RPMI7951 (cell line): ENCODE results near the gene GRAP2. TPM values are rescaled to one million over a fixed set of nuclear protein-coding genes. Genes with fewer than 3 reads are reported as not detected.
A peak's percentile ranks its signal among the peaks of the same experiment; 100 is the strongest.
"Not testable (repeated sequence)": the region's sequence is repeated elsewhere in the genome, so short reads cannot be mapped to it uniquely, and the experiment has no call there.

Source experiments
- DNase-seq: peaks from one replicate; pipeline ENCODE4 v3.0.0-alpha.2; 2012; ENCODE audit warnings: low read depth
- total RNA-seq: library from RNA; depleted of rRNA; stranded (reverse); fragments of >200 nt; shearing (Covaris generic); gene quantifications from 2 replicates; pipeline ENCODE4 v1.2.3, GENCODE V29; 2014

GRAP2 gene
- total RNA-seq, 1 experiment from 2014 or later = 0.84 TPM

DNA sequence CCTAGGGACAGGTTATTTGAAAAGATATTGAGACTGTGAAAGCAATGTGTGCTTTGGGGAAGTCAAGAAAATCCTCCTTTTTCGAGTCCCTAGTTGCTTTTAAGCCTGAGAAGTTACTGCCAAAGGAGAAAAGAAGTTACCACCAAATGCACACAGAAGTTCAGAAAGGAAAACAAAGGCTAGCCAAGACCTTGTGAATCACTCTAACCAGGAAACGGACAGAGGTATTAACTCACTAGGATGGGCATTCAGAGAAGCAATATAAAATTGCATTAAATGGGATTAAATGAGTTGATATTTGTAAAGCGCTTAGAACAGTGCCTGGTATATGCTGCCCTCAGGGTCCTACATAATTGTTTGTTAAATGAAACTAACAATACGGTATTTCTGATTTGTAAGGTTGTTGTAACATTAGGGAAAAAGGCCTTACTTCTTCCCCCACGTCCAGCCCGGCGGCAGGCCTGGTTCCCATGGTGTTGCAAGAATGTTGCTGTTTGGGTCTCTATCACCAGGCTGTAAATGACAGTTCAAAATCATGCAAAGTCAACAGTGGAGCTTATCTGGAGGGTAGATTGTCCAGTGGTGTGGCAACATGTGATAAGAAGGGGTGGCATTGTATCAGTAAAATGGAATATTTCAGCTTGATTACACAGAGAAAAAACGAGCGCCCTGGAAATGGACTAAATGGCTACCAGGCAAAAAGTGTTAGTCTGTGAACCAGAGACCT is 66.4 kb downstream of the GRAP2 start:
- DNase-seq = no peak

DNA sequence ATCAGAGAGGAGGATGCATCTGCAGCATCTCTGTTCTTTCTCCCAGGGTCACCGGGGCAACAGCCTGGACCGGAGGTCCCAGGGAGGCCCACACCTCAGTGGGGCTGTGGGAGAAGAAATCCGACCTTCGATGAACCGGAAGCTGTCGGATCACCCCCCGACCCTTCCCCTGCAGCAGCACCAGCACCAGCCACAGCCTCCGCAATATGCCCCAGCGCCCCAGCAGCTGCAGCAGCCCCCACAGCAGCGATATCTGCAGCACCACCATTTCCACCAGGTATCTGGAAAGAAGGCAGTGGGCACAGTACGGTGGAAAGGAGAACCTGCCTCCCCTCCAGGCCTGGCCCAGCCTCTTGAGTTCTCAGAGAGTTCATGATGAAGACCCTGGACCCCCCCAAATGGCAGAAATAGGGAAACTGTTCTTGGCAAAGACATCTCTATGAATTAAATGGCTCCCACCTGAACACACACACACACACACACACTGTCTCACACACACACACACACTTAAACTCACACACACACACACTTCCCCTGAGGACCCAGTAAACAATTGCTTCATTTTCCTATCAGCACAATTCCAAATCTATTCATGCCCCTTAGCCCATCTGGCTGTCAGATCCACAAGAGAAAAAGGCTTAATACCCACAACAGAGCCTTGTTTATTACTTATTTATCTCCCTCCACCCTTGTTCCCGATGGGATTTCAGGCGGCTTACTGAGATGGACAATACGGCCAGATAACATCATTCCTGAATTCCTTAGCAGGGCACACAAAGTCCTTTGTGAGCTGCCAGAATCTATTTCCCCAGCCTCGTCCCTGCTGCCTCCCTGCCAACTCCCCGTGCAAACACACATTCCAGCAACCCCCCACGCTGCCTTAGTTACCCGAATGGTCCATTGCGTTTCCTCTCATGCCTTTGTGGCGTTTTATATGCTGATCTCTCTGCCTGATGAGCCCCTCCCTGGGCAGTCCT is 67.4 kb downstream of the GRAP2 start:
- DNase-seq = no peak

DNA sequence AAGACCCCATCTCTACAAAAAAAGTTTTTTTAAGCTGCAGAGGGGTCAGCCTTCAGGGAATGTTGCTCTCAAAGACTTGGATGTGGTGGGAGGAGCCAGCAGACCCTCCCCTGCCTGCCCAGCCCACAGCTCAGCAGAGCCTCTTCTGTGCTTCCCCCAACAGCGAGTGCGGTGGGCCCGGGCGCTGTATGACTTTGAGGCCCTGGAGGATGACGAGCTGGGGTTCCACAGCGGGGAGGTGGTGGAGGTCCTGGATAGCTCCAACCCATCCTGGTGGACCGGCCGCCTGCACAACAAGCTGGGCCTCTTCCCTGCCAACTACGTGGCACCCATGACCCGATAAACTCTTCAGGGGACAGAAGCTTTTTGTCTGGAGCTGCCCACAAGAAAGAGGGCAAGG is 69.9 kb downstream of the GRAP2 start:
- no peak for DNase-seq

DNA sequence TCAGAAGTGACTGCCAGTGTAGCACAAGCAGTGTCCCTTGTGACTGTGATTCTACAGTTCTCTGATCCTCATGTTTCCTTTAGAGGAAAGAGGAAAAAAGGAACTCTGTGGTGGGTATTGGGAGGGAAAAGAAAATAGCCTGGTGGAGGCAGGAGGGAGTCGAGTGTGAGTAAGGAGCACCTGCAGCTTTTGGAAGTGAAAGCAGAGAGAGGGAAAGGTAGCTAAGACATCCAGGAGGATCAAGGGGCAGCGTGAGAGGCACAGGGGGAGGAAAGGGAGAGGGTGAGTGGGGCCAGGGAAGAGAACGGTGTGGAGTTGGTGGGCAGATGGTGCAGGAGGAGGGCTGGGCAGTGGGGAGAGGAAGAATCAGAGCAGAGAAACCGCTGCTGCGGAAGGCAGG is 71.8 kb downstream of the GRAP2 start:
- DNase-seq = no peak

DNA sequence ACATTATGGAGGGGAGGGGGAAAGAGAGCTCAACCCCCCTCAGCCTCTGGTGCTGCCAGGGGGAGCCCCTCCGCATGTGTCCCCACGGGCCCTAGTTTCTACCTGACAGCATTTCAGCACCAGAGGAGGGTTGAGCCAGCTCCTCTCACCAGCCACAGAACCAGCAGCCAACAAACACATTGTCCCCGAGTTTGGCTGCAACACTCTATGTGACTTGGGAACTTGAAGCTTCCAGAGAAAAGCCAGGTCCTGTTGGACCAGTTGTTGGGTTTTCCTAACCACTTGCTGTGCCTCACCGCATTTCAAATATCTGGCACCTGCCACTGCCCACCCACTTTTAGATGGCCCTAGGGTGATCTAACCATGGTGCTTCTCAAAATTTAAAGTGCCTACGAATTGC is 72.8 kb downstream of the GRAP2 start:
- no peak for DNase-seq

DNA sequence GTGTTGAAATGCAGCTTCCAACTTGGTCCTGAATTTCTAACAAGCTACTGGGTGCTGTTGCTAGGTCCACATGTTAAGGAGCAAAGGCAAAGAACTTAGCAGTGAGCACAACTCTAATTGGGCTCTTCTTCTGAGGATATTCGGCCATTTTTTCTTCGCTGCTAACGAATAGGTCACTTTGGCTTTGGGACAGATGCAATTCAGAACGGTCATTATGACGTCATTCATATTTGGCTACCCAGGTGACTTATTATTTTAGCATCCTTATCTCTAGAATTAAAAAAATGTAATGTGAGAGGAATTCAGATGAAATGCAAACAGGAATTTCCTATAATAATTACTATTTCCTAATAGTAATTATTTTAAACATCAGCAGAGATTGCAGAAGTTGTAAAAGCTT is 73.2 kb downstream of the GRAP2 start:
- DNase-seq = no peak

DNA sequence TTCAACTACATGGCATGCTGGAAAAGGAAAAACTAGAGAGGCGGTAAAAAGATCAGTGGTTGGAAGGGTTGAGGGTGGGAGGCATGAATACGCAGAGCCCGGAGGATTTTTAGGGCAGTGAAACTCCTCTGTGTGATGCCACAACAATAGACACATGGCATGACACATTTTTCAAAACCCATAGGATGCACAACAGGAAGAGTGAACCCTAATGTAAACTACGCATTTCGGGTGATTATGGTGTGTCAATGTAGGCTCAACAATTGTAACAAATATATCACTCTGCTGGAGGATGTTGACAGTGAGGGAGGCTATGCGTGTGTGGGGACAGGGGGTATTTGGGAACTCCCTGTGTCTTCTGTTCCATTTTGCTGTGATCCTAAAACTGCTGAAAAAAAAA is 78.2 kb downstream of the GRAP2 start:
- no peak for DNase-seq

DNA sequence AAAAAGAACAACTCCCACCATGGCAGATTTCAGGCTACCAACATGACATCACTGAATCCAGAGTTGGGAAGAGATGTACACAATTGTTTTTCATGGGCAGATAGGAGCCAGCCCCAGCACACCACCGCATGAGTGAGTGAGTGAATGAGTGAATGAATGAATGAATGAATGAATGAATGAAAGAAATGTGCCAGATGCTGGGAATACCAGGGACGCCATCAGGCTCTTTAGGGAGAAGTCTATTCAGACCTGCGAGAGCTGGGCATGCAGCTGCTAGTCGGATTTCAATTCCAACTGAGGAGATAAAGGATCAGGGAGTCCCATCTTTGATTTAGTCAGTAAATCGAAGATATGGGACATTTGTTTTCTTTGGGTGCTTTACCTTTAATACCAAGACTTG is 78.6 kb downstream of the GRAP2 start:
- DNase-seq = no peak

DNA sequence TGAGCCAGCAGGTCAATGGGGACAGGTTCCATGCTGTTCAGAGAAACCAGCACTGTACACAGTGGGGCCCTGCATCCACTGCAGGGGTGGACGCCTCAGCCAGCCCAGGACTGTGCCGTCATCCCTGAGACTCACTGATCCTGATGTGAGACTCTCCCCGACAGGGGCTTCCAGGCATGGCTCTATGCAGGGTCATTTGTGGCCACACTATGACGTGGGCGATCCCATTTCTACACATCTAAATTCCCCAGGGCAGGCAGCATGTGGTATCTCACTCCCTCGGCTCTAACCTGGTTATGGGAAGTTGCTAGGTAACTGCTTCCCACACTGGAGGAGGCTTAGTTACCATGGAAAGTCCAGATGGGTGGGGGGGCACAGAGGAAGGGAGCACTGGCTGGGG is 79.7 kb downstream of the GRAP2 start:
- peak; percentile 52 for DNase-seq

DNA sequence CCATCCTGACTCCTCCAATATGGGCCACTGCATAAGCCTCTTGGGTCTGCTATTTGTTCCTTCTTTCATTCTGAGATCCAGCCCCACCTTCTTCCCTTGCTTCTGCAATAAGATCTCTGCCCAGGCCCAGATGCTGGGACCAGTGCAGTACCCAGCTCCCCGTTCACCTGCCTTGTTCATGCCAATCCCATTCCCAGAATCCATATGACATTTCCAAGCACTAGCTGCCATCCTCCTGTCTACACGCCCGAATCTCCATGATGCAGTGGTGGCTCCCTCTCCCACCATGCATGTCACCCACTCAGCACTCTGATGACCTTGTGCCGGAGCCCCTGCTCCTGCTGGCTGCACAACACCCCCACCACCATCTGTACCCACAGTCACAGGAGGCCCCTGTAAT is 82.5 kb downstream of the GRAP2 start:
- DNase-seq = no peak

DNA sequence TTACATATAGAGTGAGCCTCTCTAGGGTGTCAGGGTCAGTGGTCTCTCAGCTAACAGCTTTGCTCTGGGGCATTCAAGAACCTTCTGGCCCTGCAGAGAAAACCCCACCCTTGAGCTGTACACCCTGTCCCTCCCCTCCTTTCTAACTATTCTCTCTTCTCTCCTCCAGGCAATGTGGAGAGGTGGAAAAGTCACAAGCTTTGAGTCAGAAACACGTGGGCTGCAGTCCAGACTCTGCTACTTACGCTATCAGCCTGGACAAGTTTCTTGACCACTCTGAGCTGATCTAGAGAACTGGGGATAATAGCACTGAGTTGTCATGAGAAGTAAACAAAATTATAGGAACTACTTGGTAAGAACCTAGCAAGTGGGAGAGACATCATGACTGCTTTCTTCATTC is 83.1 kb downstream of the GRAP2 start:
- peak; percentile 70 for DNase-seq

DNA sequence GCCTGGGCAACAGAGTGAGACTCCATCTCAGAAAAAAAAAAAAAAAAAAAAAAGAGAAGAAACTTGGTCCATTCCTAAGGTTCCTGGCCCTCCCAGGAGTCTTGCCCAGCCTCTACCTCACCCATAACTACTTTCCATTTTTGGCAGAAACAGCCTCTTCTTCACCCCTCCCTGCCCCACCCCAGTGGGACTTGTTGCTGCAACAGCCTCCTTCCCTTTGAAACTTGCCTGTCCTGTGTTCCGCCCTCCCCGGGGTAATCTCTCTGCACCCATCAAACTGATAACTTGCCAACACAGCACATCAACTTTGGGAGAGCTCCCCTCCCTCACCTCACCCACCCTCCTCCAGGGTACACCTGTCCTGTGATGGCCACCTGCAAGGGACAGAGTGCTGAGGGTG is 83.9 kb downstream of the GRAP2 start:
- no peak for DNase-seq

DNA sequence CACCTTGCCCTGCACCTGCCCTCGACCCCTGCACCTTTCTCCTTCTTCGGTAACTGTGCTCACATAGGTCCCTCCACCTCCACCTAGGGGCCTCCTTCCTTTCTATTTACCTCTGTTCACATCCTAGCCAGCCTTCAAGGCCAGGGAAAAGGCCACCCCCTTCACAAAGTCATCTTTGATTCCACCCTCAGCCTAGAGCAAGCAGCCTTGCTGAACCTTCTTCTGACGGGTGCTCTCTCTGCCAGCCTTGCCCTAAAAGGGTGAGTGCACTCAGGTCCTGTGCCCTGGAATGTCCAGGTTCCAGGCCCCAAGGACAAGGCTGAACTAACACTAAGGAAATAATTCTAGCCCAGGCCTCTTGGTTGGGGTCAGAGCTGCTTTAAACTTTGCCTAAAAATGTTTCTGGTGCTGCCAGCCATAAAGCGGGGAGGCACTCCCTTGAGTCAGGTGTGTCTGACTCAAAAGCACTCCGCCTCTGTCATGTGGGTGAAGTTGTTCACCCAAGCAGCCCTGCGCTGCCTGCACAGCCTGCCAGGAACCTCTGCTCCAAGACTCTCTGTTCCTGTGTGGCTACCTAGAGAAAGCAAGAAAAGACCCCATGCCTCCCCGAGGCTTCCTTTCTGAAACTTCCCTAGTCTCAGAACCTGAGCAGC is 84.6 kb downstream of the GRAP2 start:
- no peak for DNase-seq

DNA sequence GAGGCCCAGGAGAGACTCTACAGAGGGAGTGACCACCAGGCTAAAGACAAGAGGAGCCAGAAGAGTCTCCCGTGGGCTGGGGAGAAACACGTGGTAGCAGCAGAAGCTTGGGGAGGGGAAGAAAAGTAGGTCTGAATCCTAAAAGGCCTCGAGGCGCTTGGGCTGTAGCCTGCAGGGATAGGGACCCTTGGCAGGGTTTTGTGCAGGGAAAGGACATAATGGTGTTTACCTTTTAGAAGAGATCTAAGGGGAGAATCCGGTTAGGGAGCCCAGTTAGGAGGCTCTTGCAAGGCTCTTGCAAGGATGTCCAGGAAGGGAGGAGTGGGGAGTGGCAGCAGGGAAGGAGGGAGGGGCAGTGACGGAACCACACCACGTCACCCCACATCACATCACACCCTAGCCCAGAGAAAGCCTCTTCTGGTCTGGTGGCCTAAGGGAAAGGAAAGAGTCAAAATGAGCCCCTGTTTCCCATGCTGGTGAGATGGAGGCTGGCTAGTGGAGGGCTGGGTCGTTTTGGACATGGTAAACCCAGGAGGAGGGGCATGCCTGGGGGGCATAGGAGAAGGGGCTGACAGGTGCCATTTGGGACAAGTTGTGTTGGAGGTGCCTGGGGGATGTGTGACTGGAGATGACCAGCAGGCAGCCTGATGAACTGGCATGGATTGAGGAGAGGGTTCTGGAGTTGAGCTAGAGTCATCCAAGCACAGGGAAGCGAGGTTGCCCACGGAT is 87.7 kb downstream of the GRAP2 start:
- no peak for DNase-seq

DNA sequence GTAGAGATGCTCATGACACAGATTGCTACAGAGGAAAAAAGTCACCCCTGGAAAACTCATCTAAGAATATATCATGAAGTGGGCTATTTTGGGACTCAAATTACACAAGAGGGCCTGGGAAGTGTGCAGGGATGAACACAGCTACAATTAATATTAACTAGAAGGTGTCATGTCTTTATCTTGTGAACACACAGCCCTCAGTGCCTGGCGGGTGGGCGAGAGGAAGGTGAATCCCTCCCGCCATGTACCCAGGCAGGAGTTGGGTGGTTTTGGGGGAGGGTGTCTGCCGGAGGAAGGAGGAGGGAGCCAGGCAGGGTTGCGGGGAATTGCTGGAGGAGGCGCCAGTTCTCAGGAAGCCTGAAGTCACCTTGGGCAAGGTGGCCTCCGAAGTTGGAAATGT is 88.7 kb downstream of the GRAP2 start:
- DNase-seq = no peak

DNA sequence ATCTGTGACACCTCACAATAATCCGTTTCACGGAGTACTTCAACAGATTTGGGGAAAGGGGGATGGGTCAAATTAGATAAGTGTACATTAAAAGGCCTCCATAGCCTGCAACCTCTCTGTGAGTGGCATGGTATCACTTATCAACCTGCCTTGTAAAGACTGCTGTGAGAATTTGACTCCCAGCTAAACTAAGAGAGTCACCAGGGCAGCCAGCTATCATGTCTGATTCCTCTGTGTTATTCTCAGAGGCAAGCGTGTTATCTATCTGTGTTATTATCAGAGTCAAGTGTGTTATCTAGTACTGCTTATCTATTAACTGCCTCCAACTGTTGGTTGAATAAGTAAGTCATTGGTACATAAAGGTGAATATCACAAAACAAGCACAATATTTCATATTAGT is 89.8 kb downstream of the GRAP2 start:
- DNase-seq = no peak

DNA sequence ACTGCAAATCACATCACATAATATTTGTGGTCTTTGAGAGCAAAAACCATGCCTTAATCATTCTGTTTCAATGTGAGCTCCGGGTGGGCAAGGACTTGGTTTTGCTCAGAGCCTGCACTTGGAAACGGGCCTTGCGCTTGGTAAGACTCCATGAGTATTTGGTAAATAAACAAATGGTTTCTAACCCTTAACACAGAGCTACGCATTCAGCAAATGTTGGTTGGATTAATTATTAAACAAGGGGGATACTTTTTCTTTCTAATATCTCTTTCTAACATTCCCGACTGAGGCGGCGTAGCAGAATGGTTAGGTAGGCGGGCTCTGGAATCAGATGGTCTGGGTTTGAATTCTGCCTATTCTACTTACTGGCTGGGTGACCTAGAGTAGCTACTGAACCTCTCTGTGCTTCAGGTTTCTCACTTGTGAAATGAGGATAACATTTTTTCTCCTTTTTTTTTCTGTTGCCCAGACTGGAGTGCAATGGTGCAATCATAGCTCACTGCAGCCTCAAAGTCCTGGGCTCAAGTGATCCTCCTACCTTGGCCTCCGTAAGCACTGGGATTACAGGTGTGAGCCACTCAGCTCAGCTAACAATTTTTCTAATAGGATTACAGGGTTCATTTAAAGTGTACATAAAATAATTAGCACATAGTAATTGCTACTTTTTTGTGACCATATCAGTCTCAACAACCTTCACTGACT is 90.4 kb downstream of the GRAP2 start:
- DNase-seq = no peak

DNA sequence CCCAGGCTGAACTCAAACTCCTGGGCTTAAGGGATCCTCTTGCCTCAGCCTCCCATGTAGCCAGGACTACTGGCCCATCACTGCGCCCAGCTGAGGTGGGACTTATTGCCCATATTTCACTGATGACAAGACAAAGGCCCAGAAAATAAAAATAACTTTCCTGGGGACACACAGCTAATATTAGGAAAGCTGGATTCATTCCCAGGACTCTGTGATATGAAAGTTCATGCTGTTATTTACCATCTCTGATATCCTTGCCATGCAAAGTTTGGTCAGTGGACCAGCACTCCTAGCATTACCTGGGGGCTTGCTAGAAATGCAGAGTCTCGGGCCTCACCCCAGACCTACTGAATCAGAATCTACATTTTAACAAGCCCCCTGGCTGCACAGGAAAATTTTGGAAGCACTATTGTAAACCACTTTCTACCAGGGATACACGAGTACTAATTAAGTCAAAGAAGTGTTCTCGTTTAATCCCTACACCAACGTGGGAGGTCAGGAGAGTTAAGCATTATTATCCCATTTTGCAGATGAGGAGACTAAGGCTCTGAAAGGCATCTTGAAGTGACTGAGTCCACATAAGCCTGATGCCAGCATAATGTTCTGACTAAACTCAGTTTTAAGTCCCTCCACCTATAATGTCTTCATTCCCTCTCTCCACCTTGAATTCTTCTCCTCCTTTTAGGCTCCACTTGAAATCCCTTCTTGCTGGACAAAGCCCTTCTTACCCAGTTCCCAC is 91.4 kb downstream of the GRAP2 start:
- no peak for DNase-seq

DNA sequence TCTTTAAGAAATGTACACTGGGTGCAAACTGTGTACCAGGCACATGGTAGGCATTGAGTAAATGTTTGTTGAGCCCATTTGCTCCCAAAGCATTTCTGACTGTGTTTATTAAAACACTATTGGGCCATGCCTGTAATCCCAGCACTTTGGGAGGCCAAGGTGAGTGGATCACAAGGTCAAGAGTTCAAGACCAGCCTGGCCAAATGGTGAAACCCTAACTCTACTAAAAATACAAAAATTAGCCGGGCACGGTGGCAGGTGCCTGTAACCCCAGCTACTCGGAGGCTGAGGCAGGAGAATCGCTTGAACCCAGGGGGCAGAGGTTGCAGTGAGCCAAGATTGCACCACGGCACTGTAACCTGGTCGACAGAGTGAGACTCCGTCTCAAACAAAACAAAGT is 92.0 kb downstream of the GRAP2 start:
- not testable (repeated sequence) for DNase-seq

DNA sequence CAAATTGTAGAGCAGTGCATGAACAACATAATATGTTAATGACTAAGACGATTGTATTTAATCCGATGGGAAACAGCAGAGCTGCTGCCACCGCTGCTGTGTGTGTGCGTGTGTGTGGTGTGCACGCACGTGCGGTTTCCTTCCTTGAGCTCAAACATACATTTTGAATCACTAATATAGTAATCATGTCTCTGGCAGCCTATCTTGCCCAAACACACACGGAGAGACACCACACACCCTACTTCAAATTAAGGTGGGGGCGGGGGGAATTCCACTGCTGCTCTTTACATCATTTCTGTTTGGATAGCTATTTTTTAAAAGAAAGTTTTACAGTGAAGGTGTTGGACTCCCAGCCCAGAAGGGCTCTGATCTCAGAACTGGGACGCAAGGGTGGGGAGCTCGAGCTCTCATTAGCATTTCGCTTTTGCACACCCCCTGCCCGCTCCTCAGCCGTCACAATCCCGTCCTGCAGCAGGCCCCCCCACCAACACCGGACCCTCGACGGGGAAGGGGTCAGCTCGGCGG is 93.2 kb downstream of the GRAP2 start:
- no peak for DNase-seq
